Coronary artery (tissue), 2 donors: ENCODE measurements around the gene PSMC5.
"Not testable (repeated sequence)": the region's sequence is repeated elsewhere in the genome, so short reads cannot be mapped to it uniquely, and the experiment has no call there.

Experiments used
- DNase-seq: peaks from one replicate; pipeline ENCODE4 v3.0.0-alpha.2; 2017; ENCODE audit warnings: low spot score
- H3K27ac ChIP-seq, 2 donors: fragments of 200-600 bp; sonication (generic); one replicate each; pipeline ENCODE4 v1.5.1; 2016 to 2019
- H3K4me3 ChIP-seq: fragments of 200-600 bp; sonication (generic); 2 replicates; pipeline ENCODE4 v1.5.1; 2016; ENCODE audit warnings: mild to moderate bottlenecking, moderate library complexity
- CTCF ChIP-seq: fragments of 200-600 bp; sonication (generic); IDR thresholded peaks from one replicate; pipeline ENCODE4 v1.5.1; 2019; ENCODE audit warnings: antibody characterized with exemption

PSMC5 gene

GRCh38 chr17:63850401-63850800 lies 23.2 kb downstream of the PSMC5 start:
- Histone ChIP-seq H3K4me3 (no peak overlapping the region), H3K27ac (no peak overlapping the region)
- TF ChIP-seq CTCF = no peak
- no peak for DNase-seq

GRCh38 chr17:63853260-63853659 lies 26.0 kb downstream of the PSMC5 start:
- H3K27ac ChIP-seq = no peak overlapping the region
- TF ChIP-seq CTCF = no peak
- no peak for DNase-seq
- H3K4me3 ChIP-seq = no peak overlapping the region

- TF ChIP-seq CTCF = no peak
- Histone ChIP-seq H3K4me3 (no peak overlapping the region), H3K27ac (no peak overlapping the region)
- DNase-seq = no peak
These were observed 27.5 kb downstream of the PSMC5 start for GRCh38 chr17:63854709-63855108.

- DNase-seq = no peak
- Histone ChIP-seq H3K4me3 (no peak overlapping the region), H3K27ac (no peak overlapping the region)
- no peak for TF ChIP-seq CTCF
These were observed 28.0 kb downstream of the PSMC5 start for GRCh38 chr17:63855185-63855584.

GRCh38 chr17:63856425-63856824 lies 29.2 kb downstream of the PSMC5 start:
- not testable (repeated sequence) for DNase-seq, H3K4me3 ChIP-seq, H3K27ac ChIP-seq

GRCh38 chr17:63859257-63859656 lies 32.0 kb downstream of the PSMC5 start:
- Histone ChIP-seq H3K4me3 (no peak overlapping the region), H3K27ac (no peak overlapping the region)
- DNase-seq = no peak
- no peak for TF ChIP-seq CTCF

GRCh38 chr17:63866625-63867024 lies 39.4 kb downstream of the PSMC5 start:
- DNase-seq, H3K27ac ChIP-seq, H3K4me3 ChIP-seq: not testable (repeated sequence)

- not testable (repeated sequence) for DNase-seq, H3K27ac ChIP-seq, H3K4me3 ChIP-seq
These were observed 42.5 kb downstream of the PSMC5 start for GRCh38 chr17:63869491-63870291.

- H3K27ac ChIP-seq, H3K4me3 ChIP-seq, DNase-seq: not testable (repeated sequence)
These were observed 43.0 kb downstream of the PSMC5 start for GRCh38 chr17:63870292-63870665.

GRCh38 chr17:63871646-63872365 lies 44.6 kb downstream of the PSMC5 start:
- not testable (repeated sequence) for DNase-seq, H3K27ac ChIP-seq

GRCh38 chr17:63873577-63873976 lies 46.3 kb downstream of the PSMC5 start, which contains the start of gene CSH2:
CSH2 (minus strand) TSS chr17:63873677; CDS start chr17:63873614, 63 bp downstream.
- H3K27ac ChIP-seq, DNase-seq, H3K4me3 ChIP-seq: not testable (repeated sequence)

More at GRCh38 chr17:63871646-63872365, 44.6 kb downstream of the PSMC5 start:
- not testable (repeated sequence) for H3K4me3 ChIP-seq

GRCh38 chr17:63874061-63874626 lies 46.9 kb downstream of the PSMC5 start:
- DNase-seq, H3K27ac ChIP-seq, H3K4me3 ChIP-seq: not testable (repeated sequence)
